Measurements from ENCODE around the gene CFAP20DC.

Gene CFAP20DC

DNA sequence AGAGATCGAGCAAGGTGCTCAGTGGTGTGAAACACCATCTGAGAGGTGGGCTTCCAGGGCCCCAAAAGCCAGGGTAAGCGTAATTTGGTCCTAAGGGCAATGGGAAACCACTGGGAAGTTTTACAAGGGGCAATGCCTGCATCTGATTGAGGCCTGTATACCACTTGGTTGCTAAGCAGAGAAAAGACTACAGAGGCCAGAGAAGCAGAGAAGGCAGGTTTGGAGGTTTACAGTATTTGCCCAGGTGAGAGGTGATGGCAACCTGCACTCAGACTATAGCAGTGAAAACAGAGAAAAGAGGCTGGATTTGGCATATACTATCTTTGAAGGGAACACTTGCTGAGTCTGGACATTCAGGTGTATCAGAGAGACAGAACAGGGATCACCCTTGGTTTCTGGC lies 249.8 kb downstream of the CFAP20DC start:
- TF ChIP-seq, protein P1, sequence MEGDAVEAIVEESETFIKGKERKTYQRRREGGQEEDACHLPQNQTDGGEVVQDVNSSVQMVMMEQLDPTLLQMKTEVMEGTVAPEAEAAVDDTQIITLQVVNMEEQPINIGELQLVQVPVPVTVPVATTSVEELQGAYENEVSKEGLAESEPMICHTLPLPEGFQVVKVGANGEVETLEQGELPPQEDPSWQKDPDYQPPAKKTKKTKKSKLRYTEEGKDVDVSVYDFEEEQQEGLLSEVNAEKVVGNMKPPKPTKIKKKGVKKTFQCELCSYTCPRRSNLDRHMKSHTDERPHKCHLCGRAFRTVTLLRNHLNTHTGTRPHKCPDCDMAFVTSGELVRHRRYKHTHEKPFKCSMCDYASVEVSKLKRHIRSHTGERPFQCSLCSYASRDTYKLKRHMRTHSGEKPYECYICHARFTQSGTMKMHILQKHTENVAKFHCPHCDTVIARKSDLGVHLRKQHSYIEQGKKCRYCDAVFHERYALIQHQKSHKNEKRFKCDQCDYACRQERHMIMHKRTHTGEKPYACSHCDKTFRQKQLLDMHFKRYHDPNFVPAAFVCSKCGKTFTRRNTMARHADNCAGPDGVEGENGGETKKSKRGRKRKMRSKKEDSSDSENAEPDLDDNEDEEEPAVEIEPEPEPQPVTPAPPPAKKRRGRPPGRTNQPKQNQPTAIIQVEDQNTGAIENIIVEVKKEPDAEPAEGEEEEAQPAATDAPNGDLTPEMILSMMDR (IDR thresholded peaks at IDR 0.05; ENCODE audit: borderline replicate concordance, insufficient read depth, low read depth, low read length) = no peak
- no peak overlapping the region for H3K4me3 ChIP-seq (ENCODE audit: low read depth, low read length)

DNA sequence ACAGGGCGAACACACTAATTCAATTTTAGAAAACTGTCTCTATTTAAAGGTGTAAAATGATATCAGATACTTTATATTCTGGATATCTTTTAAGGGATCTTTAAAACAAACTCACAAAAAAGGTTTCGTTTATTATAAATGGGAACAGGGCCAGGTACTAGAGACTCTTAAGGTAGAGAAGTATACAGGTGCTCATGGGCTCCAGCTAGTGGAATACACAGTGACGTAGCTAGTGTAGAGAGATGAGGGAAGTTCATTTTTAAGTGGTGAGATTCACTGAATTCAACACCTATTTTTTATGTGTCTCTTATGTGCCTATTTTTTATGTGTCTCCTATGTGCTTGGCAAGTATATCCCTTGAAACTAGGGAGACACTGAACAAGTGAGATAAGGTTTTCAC lies 250.6 kb downstream of the CFAP20DC start:
- TF ChIP-seq, protein P1 (IDR thresholded peaks at IDR 0.05; ENCODE audit: borderline replicate concordance, insufficient read depth, low read depth, low read length) = no peak
- H3K4me3 ChIP-seq (ENCODE audit: low read depth, low read length) = no peak overlapping the region

DNA sequence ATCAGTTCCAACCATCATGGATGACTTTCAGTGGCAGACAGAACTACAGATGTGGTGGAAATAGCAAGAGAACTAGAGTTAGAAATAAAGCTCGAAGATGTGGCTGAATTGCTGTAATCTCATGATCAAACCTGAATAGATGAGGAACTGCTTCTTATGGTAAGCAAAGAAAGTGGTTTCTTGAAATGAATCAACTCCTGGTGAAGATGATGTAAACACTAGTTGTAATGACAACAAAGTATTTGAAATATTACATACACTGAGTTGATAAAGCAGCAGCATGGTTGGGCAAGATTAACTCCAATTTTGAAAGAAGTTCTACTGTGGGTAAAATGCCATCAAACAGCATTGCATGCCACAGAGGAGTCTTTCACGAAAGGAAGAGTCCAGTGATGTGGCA lies 251.5 kb downstream of the CFAP20DC start:
- no peak overlapping the region for H3K4me3 ChIP-seq (ENCODE audit: low read depth, low read length)
- TF ChIP-seq, protein P1 (IDR thresholded peaks at IDR 0.05; ENCODE audit: borderline replicate concordance, insufficient read depth, low read depth, low read length) = no peak

DNA sequence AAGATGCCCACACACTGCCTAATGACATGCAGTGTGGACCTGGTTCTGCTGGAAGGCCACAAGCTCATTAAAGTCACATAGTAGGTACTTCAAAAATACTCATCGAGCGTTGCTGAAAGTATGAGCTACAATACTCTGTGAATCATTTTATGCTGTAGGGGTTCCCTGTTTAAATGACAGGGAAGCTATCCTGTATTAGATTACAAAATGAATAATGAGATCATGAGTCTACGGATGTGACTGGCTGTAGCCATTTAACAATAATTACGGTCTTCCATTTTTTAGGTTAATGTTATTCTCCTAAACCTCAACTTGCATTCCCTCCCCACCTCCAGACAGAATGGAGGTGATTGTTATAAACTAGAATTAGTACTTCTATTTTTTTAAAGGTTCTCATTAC lies 255.1 kb downstream of the CFAP20DC start:
- TF ChIP-seq, protein P1 (IDR thresholded peaks at IDR 0.05; ENCODE audit: borderline replicate concordance, insufficient read depth, low read depth, low read length) = no peak
- H3K4me3 ChIP-seq (ENCODE audit: low read depth, low read length) = no peak overlapping the region

DNA sequence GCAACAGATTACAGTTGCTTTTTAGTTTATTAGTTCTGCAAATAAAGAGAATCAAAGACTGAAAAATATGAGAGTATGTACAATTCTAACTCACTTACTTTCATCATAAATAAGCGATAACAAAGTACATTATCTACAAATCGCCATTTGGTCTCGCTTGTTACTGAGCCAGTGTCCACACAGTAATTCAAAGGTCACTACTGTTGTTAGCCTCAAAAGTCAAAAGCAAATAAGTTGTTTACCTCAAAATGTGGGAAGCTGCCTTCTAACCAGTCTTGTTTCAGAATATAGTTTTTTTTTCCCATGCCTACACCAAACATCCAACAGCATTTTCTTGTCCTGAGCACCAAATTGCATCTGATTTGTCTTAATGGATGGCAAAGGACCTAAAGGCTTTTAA lies 255.9 kb downstream of the CFAP20DC start:
- TF ChIP-seq, protein P1 (IDR thresholded peaks at IDR 0.05; ENCODE audit: borderline replicate concordance, insufficient read depth, low read depth, low read length) = no peak
- no peak overlapping the region for H3K4me3 ChIP-seq (ENCODE audit: low read depth, low read length)

DNA sequence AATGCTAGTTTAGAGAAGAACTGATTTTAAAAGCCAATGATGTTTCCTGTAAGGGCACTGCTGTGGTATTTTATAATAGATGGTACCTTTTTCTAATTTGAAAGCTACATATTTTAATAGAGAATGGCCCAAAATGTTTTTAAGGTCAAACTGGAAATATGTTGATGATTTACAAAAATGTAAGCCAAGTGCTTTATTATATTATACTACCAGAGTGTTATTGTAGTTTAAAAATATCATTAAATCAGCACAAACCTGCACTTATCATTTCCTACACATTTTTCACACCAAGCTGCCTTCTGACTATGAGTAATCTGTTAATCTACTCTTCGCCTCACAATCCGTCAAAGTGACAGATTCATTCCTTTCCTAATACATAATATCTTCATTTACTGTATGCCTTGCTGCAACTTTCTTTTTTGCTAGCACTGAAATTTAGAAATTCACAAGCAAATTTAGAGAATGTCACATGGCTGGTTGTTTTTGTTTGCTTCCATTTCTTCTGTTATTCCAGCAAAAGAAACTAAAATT lies 256.8 kb downstream of the CFAP20DC start:
- TF ChIP-seq, protein P1 (IDR thresholded peaks at IDR 0.05; ENCODE audit: borderline replicate concordance, insufficient read depth, low read depth, low read length) = no peak

DNA sequence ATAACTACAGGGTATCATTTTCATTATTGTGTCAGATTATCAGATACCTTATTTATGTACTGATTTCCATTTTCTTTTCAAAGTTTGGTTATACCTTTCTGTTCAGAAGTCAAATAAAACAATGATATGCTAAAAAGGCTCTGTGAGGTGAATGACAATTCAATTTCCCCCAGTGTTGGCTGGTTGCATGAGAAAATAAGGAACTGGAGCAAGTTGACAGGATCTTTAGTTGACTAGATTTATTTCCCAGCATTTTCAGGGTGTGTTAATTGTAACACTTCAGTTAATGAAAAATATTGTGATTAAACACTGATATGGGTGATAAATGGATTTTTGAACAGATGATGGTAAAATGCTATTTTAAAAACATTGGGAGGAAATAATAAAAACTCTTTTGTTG lies 260.4 kb downstream of the CFAP20DC start:
- TF ChIP-seq, protein P1 (IDR thresholded peaks at IDR 0.05; ENCODE audit: borderline replicate concordance, insufficient read depth, low read depth, low read length) = no peak
- H3K4me3 ChIP-seq (ENCODE audit: low read depth, low read length) = no peak overlapping the region

More for the DNA sequence above, 256.8 kb downstream of the CFAP20DC start:
- H3K4me3 ChIP-seq (ENCODE audit: low read depth, low read length) = no peak overlapping the region
